Measurements from ENCODE around the gene FBXL16. TPM values are rescaled to one million over a fixed set of nuclear protein-coding genes. Genes with fewer than 3 reads are reported as not detected.
"Not testable (repeated sequence)": the region's sequence is repeated elsewhere in the genome, so short reads cannot be mapped to it uniquely, and the experiment has no call there.

The FBXL16 gene
- polyA plus RNA-seq, 1 experiment = 0.67 TPM

DNA sequence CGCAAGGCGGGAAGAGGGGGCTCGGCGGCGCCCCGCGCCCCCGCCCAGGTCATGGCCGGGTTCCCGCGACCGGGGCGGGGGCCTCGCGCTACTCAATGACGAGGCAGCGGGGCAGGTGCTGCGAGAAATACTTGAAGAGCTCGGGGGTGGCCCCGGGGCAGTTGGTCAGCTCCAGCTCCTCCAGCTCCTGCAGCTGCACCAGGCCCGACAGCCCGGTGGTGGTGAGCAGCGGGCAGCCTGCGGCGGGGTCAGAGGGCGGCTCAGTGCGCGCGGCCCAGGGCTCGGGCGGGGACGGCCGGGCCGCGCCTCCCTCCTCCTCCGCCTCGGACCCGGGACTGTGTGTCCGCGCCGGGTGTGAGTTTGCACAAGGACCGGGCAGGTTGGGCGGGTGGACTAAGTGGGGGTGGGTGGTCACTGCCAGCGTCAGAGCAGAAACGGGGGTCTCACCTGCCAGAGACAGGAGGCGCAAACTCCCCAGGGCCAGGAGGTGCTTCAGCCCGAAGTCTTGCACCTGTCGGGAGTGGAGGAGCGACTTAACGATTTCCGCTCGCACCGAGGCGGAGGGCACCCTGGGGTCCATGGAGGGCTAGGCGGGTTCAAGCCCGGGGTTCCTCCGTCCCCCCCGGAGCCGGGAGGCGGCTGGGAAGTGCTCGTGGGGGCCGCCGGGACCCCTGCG is 11.3 kb downstream of the FBXL16 start:
- POLR2A ChIA-PET = no interaction called here
- Histone ChIP-seq H3K27me3 (ENCODE audit: control insufficient read depth, insufficient read depth, low read length) (peaks cover 22% of the 10 kb centered on the region), H3K36me3 (ENCODE audit: control insufficient read depth, insufficient read depth, low read length) (no peaks in the 10 kb centered on the region), H3K4me3 (ENCODE audit: low read depth, low read length) (no peak overlapping the region)
- DNase-seq (ENCODE audit: low read depth) = no peak
- CTCF ChIA-PET = no interaction called here
- TF ChIP-seq, protein P1, sequence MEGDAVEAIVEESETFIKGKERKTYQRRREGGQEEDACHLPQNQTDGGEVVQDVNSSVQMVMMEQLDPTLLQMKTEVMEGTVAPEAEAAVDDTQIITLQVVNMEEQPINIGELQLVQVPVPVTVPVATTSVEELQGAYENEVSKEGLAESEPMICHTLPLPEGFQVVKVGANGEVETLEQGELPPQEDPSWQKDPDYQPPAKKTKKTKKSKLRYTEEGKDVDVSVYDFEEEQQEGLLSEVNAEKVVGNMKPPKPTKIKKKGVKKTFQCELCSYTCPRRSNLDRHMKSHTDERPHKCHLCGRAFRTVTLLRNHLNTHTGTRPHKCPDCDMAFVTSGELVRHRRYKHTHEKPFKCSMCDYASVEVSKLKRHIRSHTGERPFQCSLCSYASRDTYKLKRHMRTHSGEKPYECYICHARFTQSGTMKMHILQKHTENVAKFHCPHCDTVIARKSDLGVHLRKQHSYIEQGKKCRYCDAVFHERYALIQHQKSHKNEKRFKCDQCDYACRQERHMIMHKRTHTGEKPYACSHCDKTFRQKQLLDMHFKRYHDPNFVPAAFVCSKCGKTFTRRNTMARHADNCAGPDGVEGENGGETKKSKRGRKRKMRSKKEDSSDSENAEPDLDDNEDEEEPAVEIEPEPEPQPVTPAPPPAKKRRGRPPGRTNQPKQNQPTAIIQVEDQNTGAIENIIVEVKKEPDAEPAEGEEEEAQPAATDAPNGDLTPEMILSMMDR (IDR thresholded peaks at IDR 0.05; ENCODE audit: insufficient read depth, low read depth, low read length) = no peak

GRCh38 chr16:693766-694165 is 11.8 kb downstream of the FBXL16 start:
- no peak overlapping the region for H3K4me3 ChIP-seq (ENCODE audit: low read depth, low read length)
- ChIA-PET CTCF (no interaction called here), POLR2A (no interaction called here)
- H3K27me3 ChIP-seq (ENCODE audit: control insufficient read depth, insufficient read depth, low read length) = peaks cover 21% of the 10 kb centered on the region
- H3K36me3 ChIP-seq (ENCODE audit: control insufficient read depth, insufficient read depth, low read length) = no peaks in the 10 kb centered on the region
- DNase-seq (ENCODE audit: low read depth) = no peak
- TF ChIP-seq, protein P1 (IDR thresholded peaks at IDR 0.05; ENCODE audit: insufficient read depth, low read depth, low read length) = no peak

DNA sequence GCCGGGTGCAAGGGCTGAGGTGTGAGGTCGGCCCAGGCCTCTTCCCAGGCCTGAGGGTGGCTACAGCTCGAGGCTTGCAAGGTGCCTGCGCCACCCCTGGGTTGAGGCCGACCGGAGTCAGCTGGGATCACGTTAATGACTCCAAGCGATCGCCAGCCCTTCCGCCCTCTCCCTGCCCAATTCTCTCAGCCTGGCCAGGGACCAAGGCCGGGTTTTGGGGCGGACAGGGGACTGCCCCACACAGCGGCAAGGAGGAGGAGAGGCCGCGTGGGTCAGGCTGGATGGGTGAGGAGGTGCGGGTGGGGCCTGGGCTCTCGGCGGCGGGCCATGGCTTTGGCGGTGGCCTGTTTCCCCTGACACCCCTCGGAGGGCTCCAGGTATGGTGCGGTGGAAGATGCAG is 12.2 kb downstream of the FBXL16 start:
- Histone ChIP-seq H3K4me3 (ENCODE audit: low read depth, low read length) (no peak overlapping the region), H3K27me3 (ENCODE audit: control insufficient read depth, insufficient read depth, low read length) (peaks cover 21% of the 10 kb centered on the region), H3K36me3 (ENCODE audit: control insufficient read depth, insufficient read depth, low read length) (no peaks in the 10 kb centered on the region)
- ChIA-PET POLR2A (no interaction called here), CTCF (no interaction called here)
- TF ChIP-seq, protein P1 (IDR thresholded peaks at IDR 0.05; ENCODE audit: insufficient read depth, low read depth, low read length) = no peak
- DNase-seq (ENCODE audit: low read depth) = no peak

DNA sequence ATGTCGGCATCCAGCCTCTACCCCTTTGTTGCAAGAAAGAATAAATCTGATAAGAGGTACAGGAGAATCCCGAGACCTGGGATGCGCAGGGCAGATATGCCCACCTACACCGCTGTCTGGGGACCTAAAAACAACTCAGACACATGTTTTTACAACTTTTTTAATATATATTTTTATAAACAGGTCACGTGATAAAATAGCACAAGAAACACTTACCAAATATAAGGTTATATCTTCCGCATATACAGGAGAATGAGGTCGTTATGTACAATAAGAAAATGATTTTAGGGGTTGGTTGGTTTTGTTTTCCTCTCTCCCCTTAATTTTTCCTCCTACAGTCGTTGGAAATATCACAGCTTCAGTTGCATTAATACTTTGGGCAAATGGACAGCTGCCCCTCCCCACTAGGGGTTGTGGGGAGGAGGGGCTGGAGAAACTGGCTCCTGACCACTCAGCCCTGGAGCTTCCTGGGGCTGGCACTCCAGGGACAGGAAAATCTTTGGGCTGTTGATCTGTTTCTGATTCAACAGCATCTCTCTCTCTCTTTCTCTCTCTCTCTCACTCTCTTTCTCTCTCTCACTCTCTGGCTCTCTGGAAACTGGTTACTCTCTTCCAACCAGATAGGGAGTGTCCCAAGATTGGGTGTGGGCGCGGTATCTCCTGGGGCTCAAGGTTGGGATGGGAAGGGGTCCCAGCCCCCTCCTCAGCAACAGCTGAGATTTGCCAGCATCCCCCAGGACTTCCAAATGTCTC is 13.1 kb downstream of the FBXL16 start:
- H3K36me3 ChIP-seq (ENCODE audit: control insufficient read depth, insufficient read depth, low read length) = no peaks in the 10 kb centered on the region
- peaks cover 21% of the 10 kb centered on the region for H3K27me3 ChIP-seq (ENCODE audit: control insufficient read depth, insufficient read depth, low read length)
- POLR2A ChIA-PET = no interaction called here
- CTCF ChIA-PET = no interaction called here
- DNase-seq (ENCODE audit: low read depth) = no peak
- no peak overlapping the region for H3K4me3 ChIP-seq (ENCODE audit: low read depth, low read length)
- TF ChIP-seq, protein P1 (IDR thresholded peaks at IDR 0.05; ENCODE audit: insufficient read depth, low read depth, low read length) = no peak

DNA sequence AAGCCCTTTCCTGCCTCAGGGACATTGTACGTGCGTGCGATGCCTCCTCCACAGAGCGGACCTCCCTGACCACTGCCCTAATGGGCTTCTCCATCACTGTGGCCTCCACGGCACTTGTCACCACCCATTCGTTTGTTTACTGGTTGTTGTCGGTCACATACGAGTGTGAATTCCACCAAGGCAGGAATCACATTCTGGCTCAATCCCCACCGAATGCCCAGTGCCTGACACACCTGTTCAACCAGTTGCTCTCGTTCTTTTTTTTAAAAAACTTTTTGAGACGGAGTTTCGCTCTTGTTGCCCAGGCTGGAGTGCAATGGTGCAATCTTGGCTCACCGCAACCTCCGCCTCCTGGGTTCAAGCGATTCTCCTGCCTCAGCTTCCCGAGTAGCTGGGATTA is 14.4 kb downstream of the FBXL16 start:
- H3K4me3 ChIP-seq (ENCODE audit: low read depth, low read length); H3K36me3 ChIP-seq (ENCODE audit: control insufficient read depth, insufficient read depth, low read length); DNase-seq (ENCODE audit: low read depth); CTCF ChIA-PET; POLR2A ChIA-PET: not testable (repeated sequence)
- peaks cover 18% of the 10 kb centered on the region for H3K27me3 ChIP-seq (ENCODE audit: control insufficient read depth, insufficient read depth, low read length)
